Thyroid gland (tissue), 4 donors: ENCODE data around the gene CFAP99.

ENCODE experiments used
- POLR2A ChIP-seq, 2 donors: fragments of 450-650 bp; IDR thresholded peaks; one replicate each; pipeline ENCODE4 v1.6.1; 2017; ENCODE audit warnings: antibody characterized with exemption in 2 of 2, mild to moderate bottlenecking in 2 of 2, moderate library complexity in 1 of 2
- TF ChIP-seq, protein P1 (sequence below), 6 experiments: fragments of 200-600 bp in 3 of 6; fragments of 450-650 bp in 3 of 6; sonication (generic) in 3 of 6; IDR thresholded peaks; one replicate each; pipeline ENCODE4 v1.5.1; 2016 to 2019; ENCODE audit warnings: antibody characterized with exemption in 6 of 6, mild to moderate bottlenecking in 2 of 6, inconsistent platforms in 1 of 6, moderate library complexity in 1 of 6

GRCh38 chr4:2418650-2419571 is at the start of gene CFAP99:
- TF ChIP-seq, protein P1, sequence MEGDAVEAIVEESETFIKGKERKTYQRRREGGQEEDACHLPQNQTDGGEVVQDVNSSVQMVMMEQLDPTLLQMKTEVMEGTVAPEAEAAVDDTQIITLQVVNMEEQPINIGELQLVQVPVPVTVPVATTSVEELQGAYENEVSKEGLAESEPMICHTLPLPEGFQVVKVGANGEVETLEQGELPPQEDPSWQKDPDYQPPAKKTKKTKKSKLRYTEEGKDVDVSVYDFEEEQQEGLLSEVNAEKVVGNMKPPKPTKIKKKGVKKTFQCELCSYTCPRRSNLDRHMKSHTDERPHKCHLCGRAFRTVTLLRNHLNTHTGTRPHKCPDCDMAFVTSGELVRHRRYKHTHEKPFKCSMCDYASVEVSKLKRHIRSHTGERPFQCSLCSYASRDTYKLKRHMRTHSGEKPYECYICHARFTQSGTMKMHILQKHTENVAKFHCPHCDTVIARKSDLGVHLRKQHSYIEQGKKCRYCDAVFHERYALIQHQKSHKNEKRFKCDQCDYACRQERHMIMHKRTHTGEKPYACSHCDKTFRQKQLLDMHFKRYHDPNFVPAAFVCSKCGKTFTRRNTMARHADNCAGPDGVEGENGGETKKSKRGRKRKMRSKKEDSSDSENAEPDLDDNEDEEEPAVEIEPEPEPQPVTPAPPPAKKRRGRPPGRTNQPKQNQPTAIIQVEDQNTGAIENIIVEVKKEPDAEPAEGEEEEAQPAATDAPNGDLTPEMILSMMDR (IDR thresholded peaks at IDR 0.05), result peak in 3 of 6 experiments; percentile 2 to 34 (median 20)
- TF ChIP-seq POLR2A (IDR thresholded peaks at IDR 0.05), result peak in 1 of 2 donors; percentile 36
